Right lobe of liver (tissue), 4 donors: ENCODE results near the gene CNTLN.

ENCODE experiments used
- CTCF ChIP-seq, 4 donors: fragments of 200-600 bp in 3 of 4; fragments of 450-650 bp in 1 of 4; IDR thresholded peaks; one replicate each; pipeline versions ENCODE4 v1.5.1 to v1.8.0; 2016 to 2022; ENCODE audit warnings: antibody characterized with exemption in 4 of 4, mild to moderate bottlenecking in 2 of 4
- POLR2A ChIP-seq: fragments of 450-650 bp; IDR thresholded peaks from one replicate; pipeline ENCODE4 v1.6.1; 2017; ENCODE audit warnings: antibody characterized with exemption, mild to moderate bottlenecking
- donor health status: DM: no; HTN: no; CAD: no.
- donor health status: DM: no; HTN: no; CAD: no.
- donor health status: DM: no; HTN: yes; CAD: no.

- TF ChIP-seq CTCF (IDR thresholded peaks at IDR 0.05), result no peak
- TF ChIP-seq POLR2A, result no peak
Observed at GRCh38 chr9:17509151-17509550, 374.3 kb downstream of the CNTLN start.
